ENCODE measurements around the gene OR10T2.

GRCh38 chr1:158356616-158357015 lies 42.6 kb downstream of the OR10T2 start:
- no peak for TF ChIP-seq CTCF (IDR thresholded peaks at IDR 0.05 in 4 of 5, conservative IDR thresholded peaks at IDR 0.05 in 1 of 5)
- no peak for TF ChIP-seq POLR2A (IDR thresholded peaks at IDR 0.05)
